Activated naive CD8-positive, alpha-beta T cell treated with anti-CD3 and anti-CD28 coated beads, Interleukin-2, amount 10 ng/mL, durations not matched to agents 7 days and 5 days (primary cell): ENCODE measurements around the gene ABHD16B. TPM values are rescaled to one million over a fixed set of nuclear protein-coding genes. Genes with fewer than 3 reads are reported as not detected.

ENCODE experiments used
- ATAC-seq: fragments of 150-1000 bp; cut with Tn5 transposase; one replicate; pipeline ENCODE4 v1.10.0; 2021; ENCODE audit warnings: low read depth, moderate library complexity
- POLR2A ChIA-PET: fragments of 350-600 bp; sonication (Branson Sonifier 250); formaldehyde crosslinking; loops from one replicate; lab custom pipeline; 2021; ENCODE audit warnings: antibody characterized with exemption; lab: Charles Lee
- DNase-seq: peaks from one replicate; pipeline ENCODE4 v3.0.0; 2021
- H3K27ac Mint-ChIP-seq: one replicate; pipeline ENCODE4 v1.8.0; 2022; ENCODE audit warnings: mild to moderate bottlenecking, mixed read lengths
- H3K27me3 Mint-ChIP-seq: one replicate; pipeline ENCODE4 v1.8.0; 2022; ENCODE audit warnings: mild to moderate bottlenecking, moderate library complexity, mixed read lengths
- H3K36me3 Mint-ChIP-seq: one replicate; pipeline ENCODE4 v1.8.0; 2021; ENCODE audit warnings: mild to moderate bottlenecking, mixed read lengths
- H3K4me1 Mint-ChIP-seq: one replicate; pipeline ENCODE4 v1.8.0; 2021; ENCODE audit warnings: mixed read lengths
- H3K4me3 Mint-ChIP-seq: one replicate; pipeline ENCODE4 v1.8.0; 2022; ENCODE audit warnings: mild to moderate bottlenecking, moderate library complexity, mixed read lengths
- H3K9me3 Mint-ChIP-seq: one replicate; pipeline ENCODE4 v1.8.0; 2021; ENCODE audit warnings: mixed read lengths
- total RNA-seq, 2 experiments: library from RNA; stranded (reverse); gene quantifications; one replicate each; pipeline ENCODE4 v1.2.3, GENCODE V29; 2021

The ABHD16B gene
- total RNA-seq, 2 experiments from 2014 or later, result not detected

- ATAC-seq, result no peak
- POLR2A ChIA-PET, result interaction anchor here (0.8 kb wide), 1 partner anchor 248 kb away, joined by 3 read pairs; no protein-coding TSS in a partner anchor
These were observed 31.7 kb upstream of the ABHD16B start for GRCh38 chr20:63829603-63829944.

GRCh38 chr20:63829945-63830835 is 31.1 kb upstream of the ABHD16B start:
- Mint-ChIP-seq H3K27ac (no peak overlapping the region), H3K4me1 (peaks cover 6% of the 10 kb centered on the region), H3K27me3 (peaks cover 50% of the 10 kb centered on the region), H3K36me3 (peaks cover 1% of the 10 kb centered on the region), H3K4me3 (peak overlapping the region; percentile 83), H3K9me3 (no peaks in the 10 kb centered on the region)
- POLR2A ChIA-PET, result no interaction called here
- DNase-seq, result no peak
- no peak for ATAC-seq

More at GRCh38 chr20:63829603-63829944, 31.7 kb upstream of the ABHD16B start:
- Mint-ChIP-seq H3K27me3 (peaks cover 50% of the 10 kb centered on the region), H3K27ac (no peak overlapping the region), H3K9me3 (no peaks in the 10 kb centered on the region), H3K4me1 (peaks cover 6% of the 10 kb centered on the region), H3K36me3 (peaks cover 1% of the 10 kb centered on the region), H3K4me3 (peak overlapping the region; percentile 83)
- DNase-seq, result no peak

DNA sequence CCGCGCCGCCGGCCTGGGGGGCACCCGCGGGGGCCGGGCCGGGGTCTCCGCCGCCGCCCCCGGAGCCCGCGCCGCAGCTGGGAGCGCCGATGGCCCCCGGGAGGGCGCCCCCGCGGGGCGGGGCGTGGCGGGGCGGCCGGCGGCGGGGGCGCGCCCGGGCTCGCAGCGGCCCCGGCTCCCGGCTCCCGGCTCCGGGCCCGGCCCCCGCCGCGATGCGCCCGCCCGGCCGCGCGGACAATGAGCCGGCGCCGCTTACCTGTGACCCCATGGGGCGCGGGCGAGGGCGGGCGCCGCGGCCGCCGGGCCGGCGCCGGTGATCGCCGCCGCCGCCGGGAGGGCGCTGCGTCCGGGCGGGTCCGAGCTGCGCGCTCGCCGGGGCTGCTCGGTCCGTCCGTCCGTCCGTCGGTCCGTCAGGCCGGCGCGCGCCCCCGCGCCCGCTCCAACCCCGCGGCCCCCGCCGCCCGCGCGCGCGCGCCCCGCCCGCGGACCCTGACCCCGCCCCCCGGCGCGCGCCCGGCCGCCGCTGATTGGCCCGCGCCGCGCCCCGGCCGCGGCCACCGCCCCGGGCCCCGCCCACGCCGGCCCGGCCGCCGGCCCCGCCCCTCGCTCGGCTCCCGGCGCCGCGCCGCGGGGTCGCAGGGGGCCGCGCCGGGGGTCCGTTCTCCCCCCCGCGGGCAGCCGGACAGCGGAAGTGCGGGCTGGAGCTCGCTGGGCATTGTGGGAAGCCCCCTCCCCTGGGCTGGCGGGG is 30.3 kb upstream of the ABHD16B start, which contains the start of gene ZBTB46:
Gene ZBTB46 (minus strand): TSS at position 424 of the 748 bp plus-strand sequence. CDS start 40,507 bp downstream, outside the sequence.
- peak within 1 kb of the TSS; percentile 83 for H3K4me3 Mint-ChIP-seq
- DNase-seq, result peak; percentile 77
- ATAC-seq, result peak; percentile 61
- H3K27me3 Mint-ChIP-seq, result peaks cover 43% of the 10 kb centered on the region
- H3K36me3 Mint-ChIP-seq, result peaks cover 1% of the 10 kb centered on the region
- POLR2A ChIA-PET, result no interaction called here
- no peaks in the 10 kb centered on the region for H3K9me3 Mint-ChIP-seq
- H3K27ac Mint-ChIP-seq, result no peak within 1 kb of the TSS
- H3K4me1 Mint-ChIP-seq, result peaks cover 6% of the 10 kb centered on the region

DNA sequence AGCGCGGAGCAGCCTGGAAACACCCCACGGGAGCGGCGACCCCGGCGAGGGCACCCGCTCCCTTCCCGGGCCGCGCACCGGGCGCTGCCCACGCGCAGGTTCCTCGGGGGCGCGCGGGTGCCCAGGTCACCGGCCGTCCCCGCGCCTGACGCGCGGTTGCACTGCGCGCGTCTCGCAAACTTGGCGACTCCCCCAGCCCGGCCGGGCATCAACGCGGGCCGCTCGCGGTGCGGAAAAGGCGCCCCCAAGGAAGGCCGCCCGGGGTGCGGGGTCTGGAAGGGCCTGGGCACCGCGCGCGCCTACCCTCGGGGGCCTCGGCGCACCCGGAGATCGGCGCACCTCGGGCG is 29.7 kb upstream of the ABHD16B start:
- Mint-ChIP-seq H3K9me3 (no peaks in the 10 kb centered on the region), H3K36me3 (peaks cover 1% of the 10 kb centered on the region), H3K27me3 (peaks cover 41% of the 10 kb centered on the region), H3K4me3 (no peak overlapping the region), H3K27ac (no peak overlapping the region), H3K4me1 (peaks cover 6% of the 10 kb centered on the region)
- ATAC-seq (no peak), DNase-seq (no peak)
- POLR2A ChIA-PET, result no interaction called here

DNA sequence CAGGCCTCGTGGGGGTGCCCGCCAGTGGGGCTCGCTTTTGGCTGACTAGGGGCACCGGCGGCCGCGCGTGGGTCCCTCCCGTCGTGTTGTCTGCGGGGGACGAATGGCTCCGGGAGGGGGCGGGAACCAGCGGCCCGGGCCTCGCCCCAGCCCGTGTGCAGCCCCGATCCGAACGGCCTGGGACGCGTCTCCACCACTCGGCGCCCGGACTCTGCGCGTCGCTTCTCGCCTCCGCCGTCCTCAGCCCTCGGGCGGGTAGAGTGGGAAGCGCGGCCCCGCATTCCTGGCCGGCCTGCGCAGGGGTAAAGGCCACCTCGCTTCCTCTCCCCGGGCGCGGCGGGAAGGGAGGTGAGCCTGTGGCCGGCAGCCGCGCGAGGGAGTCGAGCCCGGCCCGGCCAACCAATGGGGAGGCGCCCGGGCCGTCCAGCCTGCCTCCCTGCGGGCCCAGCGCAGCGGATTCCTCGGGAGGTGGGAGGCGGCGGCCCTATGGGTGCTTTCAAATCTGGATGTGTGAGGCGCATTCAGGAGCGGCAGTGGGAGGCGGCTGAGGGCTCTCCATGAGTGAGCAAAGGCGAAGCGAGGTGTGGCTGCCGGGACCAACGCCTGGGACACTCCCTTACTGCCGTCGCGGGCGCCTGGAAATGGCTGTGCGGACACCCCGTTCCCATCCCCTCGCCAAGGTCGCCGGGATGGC is 29.2 kb upstream of the ABHD16B start:
- POLR2A ChIA-PET, result no interaction called here
- Mint-ChIP-seq H3K27ac (no peak overlapping the region), H3K27me3 (peaks cover 39% of the 10 kb centered on the region), H3K4me1 (peaks cover 6% of the 10 kb centered on the region), H3K9me3 (no peaks in the 10 kb centered on the region), H3K4me3 (peak overlapping the region; percentile 28), H3K36me3 (peaks cover 1% of the 10 kb centered on the region)
- ATAC-seq (no peak), DNase-seq (no peak)

- peaks cover 11% of the 10 kb centered on the region for H3K4me1 Mint-ChIP-seq
- H3K4me3 Mint-ChIP-seq, result no peak overlapping the region
- no peak for ATAC-seq
- DNase-seq, result no peak
- peaks cover 34% of the 10 kb centered on the region for H3K27me3 Mint-ChIP-seq
- H3K36me3 Mint-ChIP-seq, result peaks cover 1% of the 10 kb centered on the region
- H3K27ac Mint-ChIP-seq, result no peak overlapping the region
- no peaks in the 10 kb centered on the region for H3K9me3 Mint-ChIP-seq
- POLR2A ChIA-PET, result interaction anchor here (1.2 kb wide), 1 partner anchor 22 kb away, joined by 3 read pairs; no protein-coding TSS in a partner anchor
These were observed 27.4 kb upstream of the ABHD16B start for GRCh38 chr20:63833776-63834490.

- Mint-ChIP-seq H3K36me3 (peaks cover 1% of the 10 kb centered on the region), H3K27ac (no peak overlapping the region), H3K4me1 (peaks cover 11% of the 10 kb centered on the region), H3K4me3 (no peak overlapping the region), H3K9me3 (no peaks in the 10 kb centered on the region), H3K27me3 (peaks cover 33% of the 10 kb centered on the region)
- DNase-seq (no peak), ATAC-seq (no peak)
- POLR2A ChIA-PET, result no interaction called here
These were observed 26.8 kb upstream of the ABHD16B start for GRCh38 chr20:63834491-63834880.

DNA sequence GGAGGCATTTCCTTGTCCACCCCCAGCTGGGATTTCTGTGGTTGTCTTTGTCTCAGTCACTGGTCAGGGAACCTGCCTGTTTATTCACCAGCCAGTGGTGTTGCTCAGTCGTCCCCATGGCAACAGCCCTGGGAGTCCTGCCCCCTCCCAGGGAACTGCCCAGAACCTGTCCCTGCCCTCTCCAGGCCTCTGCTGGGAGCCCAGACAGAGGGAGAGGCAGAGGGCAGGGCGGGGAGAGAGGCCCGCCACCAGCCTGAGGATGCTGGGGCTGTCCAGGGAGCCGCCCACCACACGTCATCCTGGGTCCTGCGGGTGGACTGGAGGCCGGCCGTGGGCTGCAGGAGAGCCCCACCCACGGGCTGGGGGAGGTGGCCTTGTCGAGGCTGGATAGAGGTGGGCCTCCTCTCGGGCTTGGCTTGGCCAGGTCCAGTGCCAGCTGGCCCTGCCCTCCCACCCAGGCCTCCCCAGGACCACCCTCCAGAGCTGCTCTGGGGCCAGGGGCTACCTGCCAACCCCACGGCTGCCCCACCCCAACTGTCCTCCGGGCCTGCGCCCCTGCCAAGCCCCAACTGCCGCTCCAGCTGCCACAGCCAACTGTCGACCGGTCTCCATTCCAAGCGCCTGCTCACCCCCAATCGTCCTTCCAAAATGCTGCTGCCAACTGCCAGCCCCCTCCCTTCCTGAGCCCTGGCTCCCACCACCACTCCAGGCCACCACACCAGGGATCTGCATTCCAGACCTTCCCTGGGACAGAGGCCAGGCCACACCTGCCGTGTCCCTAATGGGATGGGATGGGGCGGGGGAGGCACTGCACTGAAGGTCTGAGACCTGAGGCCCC is 26.1 kb upstream of the ABHD16B start:
- ATAC-seq, result no peak
- no peak overlapping the region for H3K27ac Mint-ChIP-seq
- POLR2A ChIA-PET, result no interaction called here

GRCh38 chr20:63836458-63837344 is 24.6 kb upstream of the ABHD16B start:
- H3K36me3 Mint-ChIP-seq, result no peaks in the 10 kb centered on the region
- peaks cover 30% of the 10 kb centered on the region for H3K27me3 Mint-ChIP-seq
- no peak overlapping the region for H3K27ac Mint-ChIP-seq
- ATAC-seq, result no peak
- POLR2A ChIA-PET, result no interaction called here
- H3K9me3 Mint-ChIP-seq, result no peaks in the 10 kb centered on the region
- no peak overlapping the region for H3K4me3 Mint-ChIP-seq
- no peak for DNase-seq
- peaks cover 5% of the 10 kb centered on the region for H3K4me1 Mint-ChIP-seq

More for the DNA sequence above, 26.1 kb upstream of the ABHD16B start:
- H3K9me3 Mint-ChIP-seq, result no peaks in the 10 kb centered on the region
- peaks cover 5% of the 10 kb centered on the region for H3K4me1 Mint-ChIP-seq
- H3K4me3 Mint-ChIP-seq, result no peak overlapping the region
- DNase-seq, result no peak
- H3K36me3 Mint-ChIP-seq, result no peaks in the 10 kb centered on the region
- peaks cover 27% of the 10 kb centered on the region for H3K27me3 Mint-ChIP-seq

GRCh38 chr20:63837479-63837878 is 23.8 kb upstream of the ABHD16B start:
- H3K4me3 Mint-ChIP-seq, result no peak overlapping the region
- no peak overlapping the region for H3K27ac Mint-ChIP-seq
- no peaks in the 10 kb centered on the region for H3K36me3 Mint-ChIP-seq
- peaks cover 8% of the 10 kb centered on the region for H3K4me1 Mint-ChIP-seq
- POLR2A ChIA-PET, result no interaction called here
- ATAC-seq (no peak), DNase-seq (no peak)
- no peaks in the 10 kb centered on the region for H3K9me3 Mint-ChIP-seq
- peaks cover 35% of the 10 kb centered on the region for H3K27me3 Mint-ChIP-seq

GRCh38 chr20:63839620-63840019 is 21.7 kb upstream of the ABHD16B start:
- no peak for ATAC-seq
- Mint-ChIP-seq H3K9me3 (no peaks in the 10 kb centered on the region), H3K4me3 (no peak overlapping the region), H3K4me1 (peaks cover 12% of the 10 kb centered on the region), H3K36me3 (no peaks in the 10 kb centered on the region), H3K27me3 (peaks cover 38% of the 10 kb centered on the region), H3K27ac (no peak overlapping the region)
- no peak for DNase-seq
- POLR2A ChIA-PET, result no interaction called here
